GM19035 (cell line): ENCODE results near the gene GPR3.
A peak's percentile ranks its signal among the peaks of the same experiment; 100 is the strongest.

Experiments used
- ATAC-seq: cut with Tn5 transposase; IDR thresholded peaks from one replicate; pipeline ENCODE4 v1.9.1; 2021; ENCODE audit not compliant: unreplicated experiment

GPR3 gene

DNA sequence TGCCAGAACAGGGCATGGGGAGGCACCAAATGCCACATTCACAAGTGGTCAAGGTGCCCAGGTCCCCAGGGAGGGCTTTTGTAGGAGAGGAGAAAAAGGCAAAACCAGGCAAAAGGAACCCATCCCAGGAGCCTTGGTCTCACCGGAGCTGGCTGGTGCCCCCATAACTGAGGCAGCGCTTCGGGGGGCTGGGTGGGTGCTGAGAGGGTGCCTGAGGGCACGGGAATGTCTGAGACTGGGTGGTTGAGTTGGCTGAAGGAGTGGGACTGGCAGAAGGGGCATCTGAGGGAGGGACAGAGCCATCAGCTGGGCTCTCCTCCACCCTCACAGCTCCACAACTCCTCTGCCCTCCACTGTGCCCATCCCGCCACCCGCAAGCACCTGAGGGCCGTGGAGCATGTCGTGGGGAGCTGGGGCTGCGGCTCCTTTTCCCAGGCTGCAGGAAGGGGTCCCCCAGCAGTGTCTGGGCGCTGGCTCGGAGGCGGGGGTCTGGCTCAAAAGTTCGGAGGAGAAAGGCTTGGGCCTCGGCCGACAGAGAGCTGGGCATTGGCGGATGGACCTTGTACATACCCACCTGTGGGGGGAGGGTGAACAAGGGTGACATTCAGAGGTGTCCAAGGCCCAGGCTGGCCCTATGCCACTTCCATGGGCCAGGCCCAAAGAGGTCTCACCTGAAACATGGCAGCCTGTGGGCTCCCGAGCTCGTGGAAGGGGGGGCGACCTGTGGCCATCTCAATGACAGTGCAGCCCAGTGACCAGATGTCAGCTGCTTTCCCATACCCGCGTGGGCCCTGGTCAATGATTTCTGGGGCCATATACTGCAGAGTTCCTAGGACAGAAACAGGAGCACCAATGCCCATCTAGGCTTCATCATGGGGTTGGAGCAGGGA lies 34.1 kb upstream of the GPR3 start:
- ATAC-seq: no peak

DNA sequence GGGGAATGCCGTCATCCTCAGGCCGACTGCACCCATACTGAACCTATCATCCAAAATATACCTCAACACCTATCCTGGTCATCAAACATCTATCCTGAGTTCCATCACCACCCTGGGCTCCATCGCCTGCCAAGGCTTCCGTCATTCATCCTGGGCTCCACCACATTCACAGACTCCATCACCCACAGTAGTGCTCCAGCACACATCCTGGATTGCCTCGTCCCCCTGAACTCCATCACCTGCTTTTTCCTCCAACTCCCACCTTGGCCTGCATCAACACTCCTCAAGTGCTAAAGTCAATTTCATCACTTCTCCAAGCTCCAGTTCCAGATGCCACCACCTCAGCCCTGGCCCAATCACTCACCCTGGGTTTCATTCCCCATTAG lies 33.5 kb upstream of the GPR3 start:
- no peak for ATAC-seq

DNA sequence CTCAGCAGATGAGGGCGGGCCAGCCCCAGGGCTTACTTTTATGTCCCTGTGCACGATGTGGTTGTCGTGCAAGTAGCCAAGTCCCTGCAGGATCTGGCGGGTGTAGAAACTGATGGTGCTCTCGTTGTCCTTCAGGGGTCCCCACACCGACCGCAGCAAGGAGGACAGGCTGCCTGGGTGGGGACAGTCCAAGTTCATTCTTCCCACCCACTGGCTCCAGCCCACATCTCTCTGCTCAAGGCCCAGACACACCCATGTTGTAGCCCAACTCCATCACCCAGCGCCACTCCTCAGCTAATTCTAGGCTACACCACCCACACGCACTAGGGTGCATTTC lies 32.6 kb upstream of the GPR3 start:
- ATAC-seq: no peak

DNA sequence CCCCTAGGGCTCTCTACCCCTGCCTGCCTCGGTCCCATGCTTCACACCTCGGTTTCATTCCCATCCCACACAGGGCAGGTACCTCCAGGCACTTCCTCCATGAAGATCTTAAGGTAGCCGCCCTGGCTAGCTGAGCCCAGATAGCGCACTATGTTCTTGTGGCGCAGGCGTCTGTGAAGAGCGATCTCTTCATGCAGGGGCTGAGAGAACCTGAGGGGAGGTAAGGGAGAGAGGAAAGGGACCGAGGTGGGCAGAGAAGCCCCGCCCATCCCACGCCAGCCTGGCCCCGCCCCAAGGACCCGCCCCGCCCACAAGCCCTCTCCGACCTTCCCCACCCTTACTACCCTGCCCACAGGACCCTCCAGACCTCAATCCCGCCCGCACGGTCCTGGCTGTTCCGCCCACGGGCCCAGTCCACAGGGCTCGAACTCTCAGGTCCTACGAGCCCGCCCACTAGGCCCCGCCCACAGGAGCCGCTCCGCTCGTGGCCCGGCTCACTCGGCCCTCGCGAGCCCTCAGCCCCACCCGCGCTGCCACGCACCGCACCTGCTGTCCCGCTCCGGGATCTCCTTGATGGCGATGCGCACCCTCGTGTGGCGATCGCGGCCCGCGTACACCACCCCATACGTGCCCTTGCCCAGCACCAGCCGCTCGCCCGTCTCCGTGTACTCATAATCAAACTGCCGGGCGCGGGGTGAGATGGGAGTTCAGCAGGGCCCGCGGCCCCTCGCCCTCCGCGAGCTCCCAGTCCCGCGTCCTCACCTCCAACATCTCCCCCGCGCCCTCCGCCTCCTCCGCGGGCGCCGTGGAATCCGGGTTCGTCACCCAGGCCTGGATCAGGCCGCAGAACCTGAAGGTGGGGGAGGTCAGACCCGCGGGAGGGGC lies 32.0 kb upstream of the GPR3 start:
- ATAC-seq: no peak

DNA sequence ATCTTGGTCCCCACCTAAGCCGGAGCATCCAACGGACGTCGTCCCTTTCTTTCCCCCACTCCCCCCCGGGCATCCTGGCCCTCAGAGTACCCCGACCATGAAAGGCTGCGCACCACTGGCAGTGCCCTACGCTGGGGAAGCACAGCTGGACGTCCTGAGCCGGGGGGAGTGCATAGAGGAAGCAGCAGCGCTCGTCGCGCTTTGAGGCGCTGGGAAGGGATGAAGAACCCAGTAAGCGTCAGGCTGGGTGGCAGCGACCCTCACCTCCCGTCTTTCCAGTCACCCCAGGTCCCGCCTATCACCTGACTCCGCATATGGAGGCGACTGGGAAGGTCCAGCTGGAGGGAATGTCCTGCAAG lies 31.4 kb upstream of the GPR3 start:
- ATAC-seq: no peak

DNA sequence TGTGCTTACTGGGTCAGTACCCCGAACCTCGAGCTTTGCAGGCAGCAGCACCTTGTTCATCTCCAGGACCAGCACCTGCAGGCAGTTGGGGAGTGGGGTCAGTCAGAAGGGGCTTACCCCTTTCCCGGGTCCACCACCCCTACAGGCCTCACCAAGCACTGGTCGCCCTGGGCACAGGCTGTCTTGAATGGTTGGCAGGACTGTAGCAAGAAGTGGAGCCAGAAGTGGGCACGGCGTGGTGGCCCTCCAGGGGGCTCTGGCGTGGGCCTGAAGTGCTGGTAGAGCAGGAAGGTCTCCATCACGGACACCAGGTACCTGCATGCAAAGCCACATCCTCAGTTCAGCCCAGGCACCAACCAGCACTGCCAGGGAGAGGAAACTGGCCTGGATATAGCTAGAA lies 30.9 kb upstream of the GPR3 start:
- ATAC-seq: no peak

DNA sequence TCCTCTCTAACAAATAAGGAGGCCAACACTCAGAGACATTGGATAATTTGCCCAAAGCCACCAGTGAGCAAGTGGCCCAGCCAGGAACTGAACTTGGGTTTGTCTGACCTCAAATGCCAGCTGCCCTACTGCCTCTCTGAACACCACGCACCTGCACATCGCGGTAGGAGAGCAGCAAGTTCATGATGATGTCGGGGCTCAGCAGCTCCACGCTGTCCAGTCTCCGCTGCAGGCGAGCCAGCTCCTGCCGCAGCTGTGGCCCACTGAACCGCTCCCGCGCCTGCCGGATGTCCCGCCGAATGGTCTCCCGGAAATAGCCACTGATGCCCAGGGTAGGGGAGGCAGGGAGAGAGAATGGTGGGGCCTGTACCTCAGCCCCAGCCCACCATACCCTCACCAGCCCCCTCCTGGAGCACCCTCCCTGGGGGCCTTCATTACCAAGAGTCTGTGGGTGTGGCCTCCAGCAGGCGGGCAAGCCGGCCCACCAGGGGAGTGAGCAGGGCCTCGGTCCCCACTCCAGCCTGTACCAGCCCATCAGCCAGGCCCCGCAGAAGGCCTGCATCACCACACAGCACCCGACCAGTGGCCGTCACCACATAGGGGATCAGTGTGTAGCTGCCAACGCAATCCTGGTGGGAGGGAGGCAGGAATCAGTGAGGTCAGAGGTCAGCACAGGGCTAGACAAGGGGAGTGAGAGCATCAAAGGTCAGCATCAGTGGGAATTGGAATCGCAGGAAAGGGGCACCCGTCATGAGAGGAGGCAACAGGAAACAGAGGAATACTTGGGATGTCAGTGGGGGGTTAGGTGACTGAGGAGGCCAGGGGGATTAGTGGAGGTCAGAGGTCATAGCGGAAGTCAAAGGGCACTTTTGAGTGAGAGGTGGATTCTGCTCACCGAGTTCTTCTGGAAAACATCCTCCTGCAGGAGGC lies 28.4 kb upstream of the GPR3 start:
- no peak for ATAC-seq

DNA sequence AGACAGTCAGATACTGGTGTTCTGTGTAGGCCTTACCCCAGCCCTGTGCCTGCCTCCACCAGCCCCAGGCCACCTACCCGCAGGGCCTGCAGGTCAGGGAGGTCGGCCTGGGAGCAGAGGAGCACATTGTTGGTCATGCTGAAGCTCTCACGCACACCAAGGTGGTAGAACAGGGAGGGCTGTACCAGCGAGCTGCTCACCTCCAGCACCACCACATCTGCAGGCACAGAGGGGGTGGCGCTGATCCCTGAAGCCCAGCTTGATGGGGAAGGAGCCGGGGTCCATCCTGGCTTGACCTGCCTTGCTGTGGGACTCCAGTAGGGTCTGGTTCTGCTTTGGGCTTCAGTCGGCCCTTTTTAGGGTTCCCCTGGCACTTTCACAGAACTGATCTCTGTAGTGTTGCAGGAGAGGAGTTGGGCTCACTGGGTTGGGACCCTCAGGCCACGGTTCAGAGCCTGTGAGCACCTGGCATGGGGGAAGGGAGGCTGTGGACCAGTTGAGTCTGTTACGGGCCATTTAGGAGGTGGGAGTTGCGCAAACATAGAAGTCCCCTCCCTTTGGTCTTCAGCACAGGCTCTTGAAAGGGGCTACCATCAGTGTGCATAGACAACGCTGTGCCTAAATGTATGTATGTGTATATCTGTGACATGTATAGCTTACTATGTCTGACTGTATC lies 27.6 kb upstream of the GPR3 start:
- no peak for ATAC-seq

DNA sequence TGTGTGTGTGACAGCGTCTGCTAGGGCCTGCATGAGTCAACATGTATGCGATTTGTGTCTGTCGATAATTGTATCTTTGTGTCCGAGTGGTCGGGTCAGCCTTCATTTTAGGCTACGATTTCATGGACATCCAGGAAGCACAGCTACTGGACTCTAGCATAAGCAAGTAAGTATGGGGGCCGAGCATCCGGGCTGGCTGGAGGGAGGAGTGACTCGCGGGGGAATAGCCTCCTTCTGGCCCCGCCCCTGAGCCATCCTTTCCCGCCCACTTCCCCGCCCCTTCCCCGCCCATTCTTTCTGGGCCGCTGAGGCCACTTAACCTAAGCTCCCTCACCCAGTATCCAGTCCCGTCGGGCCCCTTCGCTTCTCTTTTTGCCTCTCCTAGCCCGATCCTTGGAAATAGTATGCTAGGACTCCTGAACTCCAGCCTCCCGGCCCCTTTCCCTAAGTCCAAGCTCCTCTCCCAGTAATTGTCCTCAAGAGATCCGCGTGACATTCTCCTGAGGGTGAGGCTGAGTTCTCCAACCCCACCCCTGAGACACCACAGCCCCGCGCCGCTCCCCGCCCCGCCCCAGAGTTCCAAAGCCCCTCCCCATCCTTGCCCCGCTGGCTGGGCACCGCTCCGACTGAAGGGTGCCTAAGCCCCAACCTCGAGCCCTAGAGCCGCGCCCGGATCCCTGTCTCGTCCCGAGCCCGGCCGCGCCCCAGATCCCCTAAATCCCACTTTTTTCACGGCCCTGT lies 26.9 kb upstream of the GPR3 start:
- peak; percentile 44 for ATAC-seq

DNA sequence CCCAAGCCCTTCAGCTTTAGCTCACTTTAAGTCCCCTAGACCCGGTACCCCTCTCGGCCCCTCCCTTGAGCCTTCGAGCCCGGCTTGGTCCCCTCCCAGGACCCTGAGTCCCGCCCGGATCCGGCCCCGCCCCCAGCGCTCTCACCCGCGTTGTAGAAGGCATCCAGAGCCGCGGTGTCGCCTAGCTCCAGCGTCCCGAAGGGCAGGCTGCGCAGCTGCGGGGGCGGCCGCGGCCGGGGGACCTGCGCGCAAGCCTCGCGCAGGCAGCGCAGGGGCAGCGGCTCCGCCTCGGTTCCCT lies 26.4 kb upstream of the GPR3 start:
- ATAC-seq: peak; percentile 34

DNA sequence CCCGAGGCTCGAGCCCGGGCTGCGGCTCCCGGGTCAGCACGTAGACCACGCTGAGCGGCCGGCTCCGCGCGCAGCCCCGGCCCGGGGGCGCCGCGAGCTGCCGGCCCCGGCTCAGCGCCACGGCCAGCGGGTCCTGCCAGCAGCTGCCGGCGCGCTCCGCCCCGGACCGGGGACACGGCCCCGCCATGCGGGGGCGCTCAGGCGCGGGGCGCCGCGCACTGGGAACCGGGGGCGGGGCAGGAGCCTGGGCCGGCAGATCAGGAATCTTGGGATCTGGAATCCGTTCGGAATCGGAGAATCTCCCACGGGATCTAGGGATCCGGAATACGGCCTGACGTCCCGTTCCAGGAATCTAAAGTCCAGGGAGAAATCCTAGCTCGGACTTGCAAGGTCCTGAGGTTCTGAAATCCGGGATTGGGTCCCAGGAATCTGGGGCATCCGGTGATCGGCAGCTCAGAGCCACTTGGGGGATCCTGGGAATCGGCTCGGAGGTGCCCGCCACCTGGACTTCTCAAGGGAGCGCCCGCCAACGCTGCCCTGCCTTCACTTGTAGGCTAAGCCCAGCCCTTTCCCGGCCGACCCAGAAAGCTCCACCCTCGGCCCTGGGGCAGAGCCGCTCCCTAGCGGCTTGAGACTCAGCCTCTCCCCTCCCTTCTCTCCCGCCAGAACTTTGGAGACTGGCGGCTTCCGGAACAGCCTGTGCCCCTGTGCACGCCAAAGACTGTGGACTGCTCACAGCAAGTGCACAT lies 25.8 kb upstream of the GPR3 start, which contains the start of gene MAP3K6:
TSS of gene MAP3K6 (minus strand) at position 551 of the 749 bp plus-strand sequence. CDS start at position 187, 364 bp downstream.
- peak; percentile 24 for ATAC-seq

DNA sequence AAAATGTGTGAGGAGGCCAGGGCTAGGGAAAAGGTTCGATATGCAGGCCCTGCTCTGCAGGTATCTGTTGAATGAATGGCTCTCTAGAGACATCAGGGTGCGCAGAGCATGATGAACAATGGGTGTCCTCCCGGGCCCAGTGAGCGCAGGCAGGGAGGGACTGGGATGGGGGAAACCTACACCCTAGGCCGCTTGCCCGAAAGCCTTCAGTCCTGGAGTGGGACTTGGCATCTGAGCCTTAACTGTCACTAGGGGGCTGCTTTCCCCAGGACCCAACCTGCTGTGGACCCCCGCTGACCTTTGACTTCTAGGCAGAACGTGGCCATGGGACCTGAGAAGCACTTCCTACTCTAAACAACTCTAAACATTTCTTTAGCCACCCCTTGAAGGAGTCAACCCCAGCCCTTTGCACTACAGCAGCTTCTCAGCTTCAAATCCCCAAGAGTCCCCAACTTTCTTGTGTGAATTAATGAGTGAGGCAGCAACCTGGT lies 25.2 kb upstream of the GPR3 start:
- ATAC-seq: no peak

DNA sequence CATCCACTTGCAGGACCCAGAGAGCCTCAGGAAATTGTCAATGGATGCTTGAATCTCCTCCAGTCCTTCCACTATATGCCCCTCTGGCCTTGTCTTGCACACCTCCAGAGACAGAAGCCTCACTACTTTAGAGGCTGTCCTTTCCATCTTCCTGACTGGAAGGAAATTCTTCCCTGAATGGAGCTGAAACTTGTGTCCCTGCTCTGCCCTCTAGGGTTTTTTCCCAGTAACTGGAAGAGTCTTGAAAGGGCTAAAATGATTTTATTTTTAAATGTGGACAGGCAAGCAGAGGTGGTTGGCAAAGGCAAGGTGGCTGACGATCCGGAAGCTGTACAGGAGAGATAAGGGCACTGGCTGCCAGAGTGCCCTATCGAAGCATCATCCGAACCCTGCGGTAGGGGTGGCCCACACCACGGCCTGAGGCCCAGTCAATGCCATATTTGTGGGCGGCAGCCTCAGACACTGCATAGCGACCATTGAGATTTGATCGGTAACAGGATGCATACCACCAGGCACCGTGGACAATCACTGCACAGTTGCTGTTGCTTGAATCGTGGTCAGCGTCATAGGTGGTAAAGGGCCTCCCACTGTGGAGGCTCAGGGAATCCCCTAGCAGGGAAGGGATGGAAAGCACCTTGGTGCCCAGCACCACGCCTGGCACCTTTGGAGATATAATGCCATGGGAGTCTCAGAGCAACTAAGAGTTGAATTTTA lies 23.4 kb upstream of the GPR3 start:
- ATAC-seq: no peak

DNA sequence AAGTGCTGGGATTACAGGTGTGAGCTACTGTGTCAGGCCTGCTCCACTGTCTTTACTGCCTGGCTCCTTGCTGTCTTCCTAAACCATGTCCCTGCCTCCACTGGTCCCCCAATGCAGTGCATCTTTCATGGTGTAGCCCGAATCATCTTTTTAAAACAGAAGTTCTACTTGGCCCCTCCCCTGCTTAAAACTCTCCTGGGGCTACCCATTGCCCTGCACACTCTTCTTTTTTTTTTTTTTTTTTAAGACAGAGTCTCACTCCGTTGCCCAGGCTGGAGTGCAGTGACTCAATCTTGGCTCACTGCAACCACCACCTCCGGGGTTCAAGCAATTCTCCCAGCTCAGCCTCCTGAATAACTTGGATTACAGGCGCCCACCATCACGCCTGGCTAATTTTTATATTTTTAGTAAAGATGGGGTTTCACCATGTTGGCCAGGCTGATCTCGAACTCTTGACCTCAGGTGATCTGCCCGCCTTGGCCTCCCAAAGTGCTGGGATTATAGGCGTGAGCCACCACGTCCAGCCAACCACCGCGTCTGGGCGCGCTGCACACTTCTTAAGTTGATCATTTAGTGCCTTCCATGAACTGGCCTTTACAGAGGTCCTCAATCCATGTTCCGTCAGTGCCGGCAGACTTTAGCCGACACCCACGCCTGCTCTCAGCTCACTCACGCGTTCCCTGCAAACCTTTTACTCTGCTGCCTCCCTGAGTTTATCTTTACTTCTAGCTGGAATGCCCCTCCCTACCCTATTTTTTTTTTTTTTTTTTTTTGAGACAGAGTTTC lies 20.2 kb upstream of the GPR3 start:
- ATAC-seq: no peak

DNA sequence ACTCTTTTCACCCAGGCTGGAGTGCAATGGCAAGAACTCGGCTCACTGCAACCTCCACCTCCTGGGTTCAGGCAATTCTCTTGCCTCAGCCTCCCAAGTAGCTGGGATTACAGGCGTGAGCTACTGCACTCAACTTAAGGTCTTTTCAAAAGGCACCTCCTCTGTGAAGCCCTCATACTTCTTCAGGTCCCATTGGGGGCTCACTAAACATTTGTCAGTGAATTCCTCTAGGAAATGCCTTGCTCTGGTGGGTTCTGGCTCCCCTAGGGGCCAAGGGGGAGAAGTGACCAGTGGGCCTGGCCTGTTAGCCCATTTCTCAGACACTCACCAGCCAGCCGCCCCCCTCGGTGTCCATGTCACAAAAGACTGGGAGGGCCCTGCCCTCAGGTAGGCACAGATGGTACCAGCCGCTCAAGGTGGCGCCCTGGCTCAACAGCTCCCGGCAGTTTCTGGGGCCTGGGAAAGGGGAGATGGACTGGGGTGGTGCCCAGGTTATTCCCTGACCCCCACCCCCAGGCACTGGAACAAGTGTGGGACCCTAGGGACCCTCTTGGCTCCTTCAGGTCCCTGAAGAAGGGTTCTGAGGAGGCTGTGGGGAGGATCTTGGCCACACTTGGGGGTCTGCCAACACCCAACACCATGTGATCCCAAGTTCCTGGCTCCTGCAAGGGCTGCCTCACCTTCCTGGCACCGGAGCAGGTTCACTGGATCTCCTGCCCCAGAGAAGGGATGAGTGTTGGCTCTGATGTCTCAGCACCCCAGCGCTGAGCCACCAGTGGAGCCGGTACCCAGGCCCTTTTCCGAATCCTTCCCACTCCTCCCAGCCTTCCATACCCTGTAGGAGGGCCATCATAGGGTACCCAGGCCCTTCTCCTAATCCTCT lies 19.4 kb upstream of the GPR3 start:
- ATAC-seq: no peak

DNA sequence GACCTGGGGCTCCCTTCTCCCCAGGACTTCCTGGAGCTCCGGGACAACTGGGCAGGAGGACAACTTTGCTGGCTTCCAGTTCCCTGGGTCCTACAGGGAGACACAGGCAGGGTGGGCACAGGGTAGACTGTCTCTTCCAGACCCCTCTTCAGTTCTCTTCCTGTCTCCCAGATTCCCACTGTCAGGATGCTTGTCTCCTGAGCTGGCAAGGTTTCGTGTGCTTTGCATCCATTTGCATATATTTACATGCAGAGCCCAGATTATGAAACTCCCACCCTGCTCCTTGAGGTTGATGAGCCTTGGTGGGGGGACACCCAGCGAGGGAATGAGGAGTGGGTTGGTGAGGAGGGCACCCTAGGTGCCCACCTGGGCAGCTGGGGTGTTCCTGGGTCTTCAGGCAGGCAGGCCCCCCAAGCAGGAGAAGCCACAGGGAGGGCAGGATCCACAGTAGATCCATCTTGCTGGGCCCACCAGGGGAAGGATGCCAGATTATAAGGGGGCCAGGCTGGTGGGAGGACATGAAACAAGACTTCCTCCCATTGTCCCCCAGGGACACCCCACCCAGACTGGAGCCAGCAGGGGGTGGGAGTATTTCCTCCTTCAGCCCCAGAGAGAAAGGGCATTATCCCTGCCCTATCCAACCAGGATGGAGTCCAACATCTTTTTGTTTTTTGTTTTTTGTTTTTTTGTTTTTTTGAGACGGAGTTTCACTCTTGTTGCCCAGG lies 17.9 kb upstream of the GPR3 start, which contains the start of gene FCN3:
TSS of gene FCN3 (minus strand) at position 463 of the 725 bp plus-strand sequence. CDS start at position 457, 6 bp downstream.
- ATAC-seq: no peak
